H9 (cell line): ENCODE measurements around the gene NFATC1. TPM values are rescaled to one million over a fixed set of nuclear protein-coding genes. Genes with fewer than 3 reads are reported as not detected.

ENCODE experiments used
- DNase-seq: peaks from one replicate; pipeline ENCODE4 v3.0.0-alpha.2; 2017
- H2AFZ ChIP-seq: one replicate; pipeline ENCODE4 v1.6.1; 2013; ENCODE audit warnings: mild to moderate bottlenecking, low read length, control low read depth, moderate library complexity
- H2AK5ac ChIP-seq: 2 replicates; pipeline ENCODE4 v1.6.1; 2013; ENCODE audit warnings: low read length, control low read depth, mixed read lengths; ENCODE audit not compliant: insufficient read length
- H2BK120ac ChIP-seq: one replicate; pipeline ENCODE4 v1.6.1; 2013; ENCODE audit warnings: low read depth, mild to moderate bottlenecking, low read length, control low read depth, inconsistent platforms; ENCODE audit not compliant: poor library complexity, severe bottlenecking
- H2BK12ac ChIP-seq: 2 replicates; pipeline ENCODE4 v1.6.1; 2013; ENCODE audit warnings: low read length, control low read depth, mixed read lengths, low read depth; ENCODE audit not compliant: insufficient read length
- H2BK15ac ChIP-seq: 2 replicates; pipeline ENCODE4 v1.6.1; 2013; ENCODE audit warnings: low read depth, low read length, control low read depth
- H2BK20ac ChIP-seq: one replicate; pipeline ENCODE4 v1.6.1; 2013; ENCODE audit warnings: low read depth, mild to moderate bottlenecking, low read length, control low read depth, inconsistent platforms; ENCODE audit not compliant: poor library complexity, severe bottlenecking
- H2BK5ac ChIP-seq: 2 replicates; pipeline ENCODE4 v1.6.1; 2013; ENCODE audit warnings: low read length, control low read depth, mixed read lengths; ENCODE audit not compliant: insufficient read length
- H3K14ac ChIP-seq: 2 replicates; pipeline ENCODE4 v1.6.1; 2013; ENCODE audit warnings: low read length, control low read depth; ENCODE audit not compliant: insufficient read depth
- H3K18ac ChIP-seq: 2 replicates; pipeline ENCODE4 v1.6.1; 2013; ENCODE audit warnings: low read depth, mild to moderate bottlenecking, mixed read lengths, low read length, control low read depth; ENCODE audit not compliant: insufficient read length
- H3K23ac ChIP-seq: 2 replicates; pipeline ENCODE4 v1.6.1; 2013; ENCODE audit warnings: low read length, control low read depth, mixed read lengths, low read depth; ENCODE audit not compliant: insufficient read length
- H3K23me2 ChIP-seq: 2 replicates; pipeline ENCODE4 v1.6.1; 2013; ENCODE audit warnings: low read depth, mild to moderate bottlenecking, mixed read lengths, low read length, control low read depth; ENCODE audit not compliant: insufficient read length, poor library complexity, severe bottlenecking
- H3K27ac ChIP-seq: 2 replicates; pipeline ENCODE4 v1.5.1; 2013; ENCODE audit warnings: low read length, control low read depth, mixed read lengths, low read depth; ENCODE audit not compliant: insufficient read length
- H3K27me3 ChIP-seq: 2 replicates; pipeline ENCODE4 v1.6.1; 2013; ENCODE audit warnings: low read length, control low read depth, inconsistent platforms; ENCODE audit not compliant: insufficient read depth
- H3K4ac ChIP-seq: 2 replicates; pipeline ENCODE4 v1.6.1; 2013; ENCODE audit warnings: low read depth, mild to moderate bottlenecking, control low read depth, inconsistent platforms, low read length, moderate library complexity
- H3K4me1 ChIP-seq: 2 replicates; pipeline ENCODE4 v1.6.1; 2013; ENCODE audit warnings: low read length, control low read depth, inconsistent platforms; ENCODE audit not compliant: insufficient read depth
- H3K4me2 ChIP-seq: 2 replicates; pipeline ENCODE4 v1.6.1; 2013; ENCODE audit warnings: low read length, control low read depth, mixed read lengths; ENCODE audit not compliant: insufficient read length, insufficient read depth
- H3K56ac ChIP-seq: 2 replicates; pipeline ENCODE4 v1.6.1; 2013; ENCODE audit warnings: low read depth, mild to moderate bottlenecking, mixed read lengths, low read length, control low read depth; ENCODE audit not compliant: insufficient read length
- H3K79me1 ChIP-seq: 2 replicates; pipeline ENCODE4 v1.6.1; 2013; ENCODE audit warnings: low read depth, mild to moderate bottlenecking, moderate library complexity, low read length, control low read depth, inconsistent platforms; ENCODE audit not compliant: insufficient read depth, poor library complexity, severe bottlenecking
- H3K79me2 ChIP-seq: 2 replicates; pipeline ENCODE4 v1.6.1; 2013; ENCODE audit warnings: low read length, control low read depth, inconsistent platforms; ENCODE audit not compliant: insufficient read depth
- H3K9ac ChIP-seq: 2 replicates; pipeline ENCODE4 v1.6.1; 2013; ENCODE audit warnings: low read length, control low read depth, mixed read lengths; ENCODE audit not compliant: insufficient read length; ENCODE audit errors: extremely low read depth
- H3K9me3 ChIP-seq: one replicate; pipeline ENCODE4 v1.6.1; 2013; ENCODE audit warnings: low read depth, low read length, inconsistent platforms; ENCODE audit not compliant: control insufficient read depth
- H3T11ph ChIP-seq: one replicate; pipeline ENCODE4 v1.6.1; 2013; ENCODE audit warnings: mild to moderate bottlenecking, low read length, control low read depth, inconsistent platforms
- H4K20me1 ChIP-seq: one replicate; pipeline ENCODE4 v1.6.1; 2013; ENCODE audit not compliant: control insufficient read depth, insufficient read length, insufficient read depth
- H4K5ac ChIP-seq: 2 replicates; pipeline ENCODE4 v1.6.1; 2013; ENCODE audit warnings: low read depth, mild to moderate bottlenecking, mixed read lengths, low read length, control low read depth; ENCODE audit not compliant: insufficient read length
- H4K8ac ChIP-seq: replicated peaks from 2 replicates; pipeline ENCODE4 v1.6.1; 2013; ENCODE audit warnings: low read length, control low read depth, mixed read lengths, low read depth; ENCODE audit not compliant: insufficient read length
- H4K91ac ChIP-seq: 2 replicates; pipeline ENCODE4 v1.6.1; 2013; ENCODE audit warnings: low read depth, mild to moderate bottlenecking, moderate library complexity, mixed read lengths, low read length, control low read depth; ENCODE audit not compliant: insufficient read length
- H3K27ac Mint-ChIP-seq, 3 experiments: 2 replicates in 2 of 3; 3 replicates in 1 of 3; pipeline ENCODE4 v1.8.0; 2020 to 2021; ENCODE audit warnings: mixed read lengths in 3 of 3, mild to moderate bottlenecking in 1 of 3, moderate library complexity in 1 of 3
- H3K27me3 Mint-ChIP-seq: 2 replicates; pipeline ENCODE4 v1.8.0; 2021; ENCODE audit warnings: low read depth, mild to moderate bottlenecking, moderate library complexity, mixed read lengths
- H3K36me3 Mint-ChIP-seq, 3 experiments: 2 replicates in 2 of 3; 3 replicates in 1 of 3; pipeline ENCODE4 v1.8.0; 2020 to 2021; ENCODE audit warnings: low read depth in 3 of 3, mixed read lengths in 3 of 3; ENCODE audit not compliant: insufficient read depth in 1 of 3
- H3K4me1 Mint-ChIP-seq, 2 experiments: 2 replicates each; pipeline ENCODE4 v1.8.0; 2020; ENCODE audit warnings: mixed read lengths in 2 of 2
- H3K4me3 Mint-ChIP-seq, 2 experiments: 2 replicates in 1 of 2; 3 replicates in 1 of 2; pipeline ENCODE4 v1.8.0; 2020 to 2021; ENCODE audit warnings: mild to moderate bottlenecking in 2 of 2, mixed read lengths in 2 of 2, moderate library complexity in 1 of 2
- H3K9me3 Mint-ChIP-seq, 2 experiments: 2 replicates in 1 of 2; 3 replicates in 1 of 2; pipeline ENCODE4 v1.8.0; 2020; ENCODE audit warnings: mild to moderate bottlenecking in 2 of 2, mixed read lengths in 2 of 2, moderate library complexity in 1 of 2
- CTCF ChIP-seq: fragments of 200-600 bp; sonication (generic); conservative IDR thresholded peaks from 3 replicates; pipeline ENCODE4 v1.8.0; 2021; ENCODE audit warnings: antibody characterized with exemption, mild to moderate bottlenecking
- whole genome bisulfite sequencing: extraction: QIAGEN DNeasy Blood & Tissue Kit; methylation state at CpG from one replicate; pipeline ENCODE4 v1.1.7; 2013; ENCODE audit warnings: missing lambda C conversion rate, low lambda C conversion rate, mixed read lengths; ENCODE audit not compliant: insufficient read length; ENCODE audit errors: extremely low coverage; 5-methylcytosine and 5-hydroxymethylcytosine counted together
- total RNA-seq: library from RNA; stranded (reverse); gene quantifications from 2 replicates; pipeline ENCODE4 v1.2.1, GENCODE V29; 2021

Gene NFATC1
- total RNA-seq, 1 experiment from 2014 or later: 5.5 TPM

- no peak overlapping the region for H3K4me3 Mint-ChIP-seq
These were observed 101.9 kb downstream of the NFATC1 start for GRCh38 chr18:79497638-79498081.

More at GRCh38 chr18:79497638-79498081, 101.9 kb downstream of the NFATC1 start:
- H3K4me1 ChIP-seq: no peaks in the 10 kb centered on the region
- Mint-ChIP-seq H3K9me3 (peaks cover 25 to 28% of the 10 kb centered on the region in 2 experiments), H3K27me3 (peaks cover 3% of the 10 kb centered on the region), H3K27ac (no peak overlapping the region), H3K36me3 (peaks cover 3 to 9% (median 3%) of the 10 kb centered on the region in 3 experiments; a peak in 3 of 7 replicates), H3K4me1 (no peaks in the 10 kb centered on the region)
- no peaks in the 10 kb centered on the region for H4K20me1 ChIP-seq
- H3K79me2 ChIP-seq: no peaks in the 10 kb centered on the region
- no peaks in the 10 kb centered on the region for H3K23me2 ChIP-seq
- no peak overlapping the region for H4K5ac ChIP-seq
- H3K9me3 ChIP-seq: peaks cover 11% of the 10 kb centered on the region
- no peaks in the 10 kb centered on the region for H3K27me3 ChIP-seq
- H2BK12ac ChIP-seq: no peak overlapping the region
- no peak overlapping the region for H2AK5ac ChIP-seq
- H3K4me2 ChIP-seq: no peak overlapping the region
- H3K4ac ChIP-seq: no peak overlapping the region
- no peak overlapping the region for H2AFZ ChIP-seq
- no peaks in the 10 kb centered on the region for H3K79me1 ChIP-seq
- no peak for DNase-seq
- H2BK20ac ChIP-seq: no peak overlapping the region
- no peak overlapping the region for H3K18ac ChIP-seq
- no peak overlapping the region for H2BK15ac ChIP-seq
- no peak overlapping the region for H3T11ph ChIP-seq
- H3K56ac ChIP-seq: no peak overlapping the region
- H3K23ac ChIP-seq: no peak overlapping the region
- H4K8ac ChIP-seq: no peak overlapping the region
- H3K14ac ChIP-seq: no peak overlapping the region
- H2BK5ac ChIP-seq: no peak overlapping the region
- no peak overlapping the region for H2BK120ac ChIP-seq
- no peak overlapping the region for H4K91ac ChIP-seq
- WGBS: no CpG with 5 or more reads among the region's 4 CpGs
- no peak overlapping the region for H3K9ac ChIP-seq
- H3K27ac ChIP-seq: no peak overlapping the region
- TF ChIP-seq CTCF: no peak
